ENCODE results near the gene ABCD4. TPM values are rescaled to one million over a fixed set of nuclear protein-coding genes. Genes with fewer than 3 reads are reported as not detected.

ABCD4 gene
- total RNA-seq, 2 donors from 2014 or later = 46.2 to 46.6 TPM

- DNase-seq = no peak
- H3K27me3 ChIP-seq = no peaks in the 10 kb centered on the region
- intact Hi-C loops (cut with DNase I) = loop anchor here (5.0 kb wide), 1 partner anchor 32 kb away; no protein-coding TSS in a partner anchor
Observed at GRCh38 chr14:74249433-74250375, 53.0 kb downstream of the ABCD4 start.

GRCh38 chr14:74248017-74248416 lies 54.7 kb downstream of the ABCD4 start:
- intact Hi-C loops (cut with DNase I) = no loop called here
- Histone ChIP-seq H3K4me3 (no peak overlapping the region), H3K9me3 (no peaks in the 10 kb centered on the region), H3K27me3 (peaks cover 11% of the 10 kb centered on the region), H3K4me1 (no peaks in the 10 kb centered on the region), H3K9ac (ENCODE audit: low read depth in 2 of 2, low read length in 2 of 2) (no peak overlapping the region), H3K36me3 (no peaks in the 10 kb centered on the region), H3K27ac (no peak overlapping the region)
- no peak for DNase-seq
- TF ChIP-seq CTCF (IDR thresholded peaks at IDR 0.05) = no peak

More at GRCh38 chr14:74249433-74250375, 53.0 kb downstream of the ABCD4 start:
- Histone ChIP-seq H3K36me3 (no peaks in the 10 kb centered on the region), H3K9me3 (no peaks in the 10 kb centered on the region), H3K4me3 (no peak overlapping the region), H3K9ac (ENCODE audit: low read depth in 2 of 2, low read length in 2 of 2) (no peak overlapping the region), H3K27ac (no peak overlapping the region), H3K4me1 (no peaks in the 10 kb centered on the region)
- no peak for TF ChIP-seq CTCF (IDR thresholded peaks at IDR 0.05)

GRCh38 chr14:74246542-74246941 lies 56.2 kb downstream of the ABCD4 start:
- H3K27ac ChIP-seq = no peak overlapping the region
- no peak overlapping the region for H3K9ac ChIP-seq (ENCODE audit: low read depth in 2 of 2, low read length in 2 of 2)
- intact Hi-C loops (cut with DNase I) = no loop called here
- H3K4me1 ChIP-seq = no peaks in the 10 kb centered on the region
- peaks cover 26% of the 10 kb centered on the region for H3K27me3 ChIP-seq
- no peak overlapping the region for H3K4me3 ChIP-seq
- H3K36me3 ChIP-seq = no peaks in the 10 kb centered on the region
- DNase-seq = no peak
- no peaks in the 10 kb centered on the region for H3K9me3 ChIP-seq
- no peak for TF ChIP-seq CTCF (IDR thresholded peaks at IDR 0.05)

GRCh38 chr14:74245292-74245691 lies 57.4 kb downstream of the ABCD4 start:
- Histone ChIP-seq H3K4me1 (peaks cover 6% of the 10 kb centered on the region), H3K36me3 (no peaks in the 10 kb centered on the region), H3K9me3 (no peaks in the 10 kb centered on the region), H3K27me3 (peaks cover 38% of the 10 kb centered on the region), H3K4me3 (no peak overlapping the region), H3K9ac (ENCODE audit: low read depth in 2 of 2, low read length in 2 of 2) (no peak overlapping the region), H3K27ac (no peak overlapping the region)
- intact Hi-C loops (cut with DNase I) = no loop called here
- no peak for DNase-seq
- no peak for TF ChIP-seq CTCF (IDR thresholded peaks at IDR 0.05)

- DNase-seq = no peak
- no peak overlapping the region for H3K9ac ChIP-seq (ENCODE audit: low read depth in 2 of 2, low read length in 2 of 2)
- H3K9me3 ChIP-seq = no peaks in the 10 kb centered on the region
- peaks cover 9% of the 10 kb centered on the region for H3K4me1 ChIP-seq
- intact Hi-C loops (cut with DNase I) = no loop called here
- H3K27ac ChIP-seq = no peak overlapping the region
- H3K4me3 ChIP-seq = no peak overlapping the region
- no peak for TF ChIP-seq CTCF (IDR thresholded peaks at IDR 0.05)
- H3K36me3 ChIP-seq = no peaks in the 10 kb centered on the region
- peaks cover 50% of the 10 kb centered on the region for H3K27me3 ChIP-seq
Observed at GRCh38 chr14:74244115-74244514, 58.6 kb downstream of the ABCD4 start.

Measured in colonic mucosa (tissue), 4 donors.